Activated CD8-positive, alpha-beta T cell treated with anti-CD3 and anti-CD28 coated beads for 36 hours (primary cell): Measurements from ENCODE around the gene CBX4. TPM values are rescaled to one million over a fixed set of nuclear protein-coding genes. Genes with fewer than 3 reads are reported as not detected.

Source experiments
- ATAC-seq: fragments of 200-7000 bp; cut with Tn5 transposase; one replicate; pipeline ENCODE4 v1.10.0; 2021; ENCODE audit warnings: mild to moderate bottlenecking, moderate library complexity
- CTCF ChIA-PET: fragments of 350-600 bp; sonication (Branson Sonifier 250); formaldehyde crosslinking; loops from one replicate; lab custom pipeline; 2021; ENCODE audit warnings: antibody characterized with exemption; lab: Charles Lee
- POLR2A ChIA-PET: fragments of 350-600 bp; sonication (Branson Sonifier 250); formaldehyde crosslinking; loops from one replicate; lab custom pipeline; 2021; ENCODE audit warnings: antibody characterized with exemption; lab: Charles Lee
- DNase-seq: peaks from one replicate; pipeline ENCODE4 v3.0.0-alpha.2; 2020
- H3K27ac Mint-ChIP-seq: one replicate; pipeline ENCODE4 v1.8.0; 2021; ENCODE audit warnings: mild to moderate bottlenecking, mixed read lengths
- H3K27me3 Mint-ChIP-seq: one replicate; pipeline ENCODE4 v1.8.0; 2021; ENCODE audit warnings: mixed read lengths
- H3K36me3 Mint-ChIP-seq: one replicate; pipeline ENCODE4 v1.8.0; 2021; ENCODE audit warnings: low read depth, mixed read lengths
- H3K4me1 Mint-ChIP-seq: one replicate; pipeline ENCODE4 v1.8.0; 2021; ENCODE audit warnings: low read depth, mixed read lengths
- H3K4me3 Mint-ChIP-seq: one replicate; pipeline ENCODE4 v1.8.0; 2021; ENCODE audit warnings: mild to moderate bottlenecking, moderate library complexity, mixed read lengths
- H3K9me3 Mint-ChIP-seq: one replicate; pipeline ENCODE4 v1.8.0; 2021; ENCODE audit warnings: mixed read lengths
- CTCF ChIP-seq: fragments of 200-600 bp; IDR thresholded peaks from one replicate; pipeline ENCODE4 v1.8.0; 2022; ENCODE audit warnings: antibody characterized with exemption, mild to moderate bottlenecking
- intact Hi-C: fragments of 100-400 bp; cut with micrococcal nuclease; formaldehyde crosslinking; loops from one replicate; pipeline ENCODE4 v1.10.0; 2022
- total RNA-seq, 2 experiments: library from RNA; stranded (reverse); gene quantifications; one replicate each; pipeline ENCODE4 v1.2.3, GENCODE V29; 2021

The CBX4 gene
- total RNA-seq, 2 experiments from 2014 or later: 23.9 to 28.0 TPM

GRCh38 chr17:79810130-79811010 is 28.9 kb downstream of the CBX4 start:
- H3K27ac Mint-ChIP-seq: no peak overlapping the region
- H3K27me3 Mint-ChIP-seq: peaks cover 62% of the 10 kb centered on the region
- DNase-seq: peak; percentile 88
- H3K9me3 Mint-ChIP-seq: no peaks in the 10 kb centered on the region
- no peak for TF ChIP-seq CTCF
- H3K4me3 Mint-ChIP-seq: peak overlapping the region; percentile 19
- peak; percentile 87 for ATAC-seq
- POLR2A ChIA-PET: interaction anchor here (1.1 to 4.4 kb wide), 6 partner anchors 8 to 32 kb away, joined by 3 to 34 read pairs (median 6); partner anchors contain the start of genes CBX4 and CBX8
- CTCF ChIA-PET: interaction anchor here (0.9 to 6.9 kb wide), 10 partner anchors 9 to 183 kb away, joined by 3 to 56 read pairs (median 6); partner anchors contain the start of genes CBX4 and CBX8
- intact Hi-C loops: no loop called here
- no peaks in the 10 kb centered on the region for H3K36me3 Mint-ChIP-seq
- peaks cover 32% of the 10 kb centered on the region for H3K4me1 Mint-ChIP-seq

- no peak overlapping the region for H3K4me3 Mint-ChIP-seq
- peaks cover 40% of the 10 kb centered on the region for H3K4me1 Mint-ChIP-seq
- ATAC-seq: no peak
- H3K27me3 Mint-ChIP-seq: peaks cover 64% of the 10 kb centered on the region
- no peak for DNase-seq
- CTCF ChIA-PET: interaction anchor here (1.1 to 6.9 kb wide), 8 partner anchors 10 to 184 kb away, joined by 3 to 56 read pairs (median 6); partner anchors contain the start of gene CBX4
- no peaks in the 10 kb centered on the region for H3K9me3 Mint-ChIP-seq
- no peaks in the 10 kb centered on the region for H3K36me3 Mint-ChIP-seq
- TF ChIP-seq CTCF: no peak
- intact Hi-C loops: no loop called here
- POLR2A ChIA-PET: interaction anchor here (1.1 to 3.9 kb wide), 3 partner anchors 25 to 33 kb away, joined by 3 to 11 read pairs (median 4); partner anchors contain the start of gene CBX4
- H3K27ac Mint-ChIP-seq: no peak overlapping the region
Measured at GRCh38 chr17:79809530-79810129, 29.6 kb downstream of the CBX4 start.

GRCh38 chr17:79808763-79809529 is 30.3 kb downstream of the CBX4 start:
- DNase-seq (peak; percentile 45), ATAC-seq (no peak)
- Mint-ChIP-seq H3K4me3 (no peak overlapping the region), H3K27ac (no peak overlapping the region), H3K27me3 (peaks cover 61% of the 10 kb centered on the region), H3K36me3 (no peaks in the 10 kb centered on the region), H3K9me3 (no peaks in the 10 kb centered on the region), H3K4me1 (peaks cover 37% of the 10 kb centered on the region)
- peak; percentile 26 for TF ChIP-seq CTCF
- intact Hi-C loops: no loop called here
- CTCF ChIA-PET: interaction anchor here (1.0 to 6.9 kb wide), 12 partner anchors 9 to 177 kb away, joined by 3 to 56 read pairs (median 6); partner anchors contain the start of genes CBX4 and CBX8
- POLR2A ChIA-PET: interaction anchor here (0.8 to 3.9 kb wide), 5 partner anchors 12 to 34 kb away, joined by 3 to 11 read pairs (median 5); partner anchors contain the start of genes CBX4 and CBX8

GRCh38 chr17:79806863-79807720 is 32.1 kb downstream of the CBX4 start:
- Mint-ChIP-seq H3K27me3 (peaks cover 68% of the 10 kb centered on the region), H3K4me3 (no peak overlapping the region), H3K27ac (no peak overlapping the region), H3K4me1 (peaks cover 42% of the 10 kb centered on the region), H3K36me3 (peaks cover 2% of the 10 kb centered on the region), H3K9me3 (no peaks in the 10 kb centered on the region)
- DNase-seq: no peak
- intact Hi-C loops: no loop called here
- ChIA-PET POLR2A (interaction anchor here (1.1 to 3.9 kb wide), 3 partner anchors 10 to 32 kb away, joined by 3 to 11 read pairs (median 6); partner anchors contain the start of genes CBX4 and CBX8), CTCF (interaction anchor here (1.0 to 6.9 kb wide), 4 partner anchors 30 to 108 kb away, joined by 3 to 48 read pairs (median 8); partner anchors contain the start of gene CBX4)
- TF ChIP-seq CTCF: no peak
- no peak for ATAC-seq
